Astrocyte (in vitro differentiated cells and primary cell): ENCODE measurements around the gene APBA2. TPM values are rescaled to one million over a fixed set of nuclear protein-coding genes. Genes with fewer than 3 reads are reported as not detected.

Source experiments
- DNase-seq: peaks from one replicate; pipeline ENCODE4 v3.0.0-alpha.2; 2010; ENCODE audit warnings: low read depth
- FAIRE-seq: peaks from 2 replicates; lab custom pipeline; 2011; peaks lifted over from hg19 to GRCh38; lab: Jason Lieb, UNC
- H2AFZ ChIP-seq: 2 replicates; pipeline ENCODE4 v1.6.0; 2012; ENCODE audit warnings: low read depth, low read length, inconsistent platforms
- H3K27ac ChIP-seq: 2 replicates; pipeline ENCODE4 v1.5.1; 2011; ENCODE audit warnings: low read depth, low read length, inconsistent platforms
- H3K27me3 ChIP-seq: 2 replicates; pipeline ENCODE4 v1.6.0; 2011; ENCODE audit warnings: low read length, inconsistent platforms; ENCODE audit not compliant: insufficient read depth
- H3K36me3 ChIP-seq: 2 replicates; pipeline ENCODE4 v1.5.1; 2011; ENCODE audit warnings: low read length, inconsistent platforms; ENCODE audit not compliant: insufficient read depth
- H3K4me1 ChIP-seq: 2 replicates; pipeline ENCODE4 v1.5.1; 2011; ENCODE audit warnings: low read length, inconsistent platforms; ENCODE audit not compliant: insufficient read depth
- H3K4me2 ChIP-seq: 2 replicates; pipeline ENCODE4 v1.6.0; 2012; ENCODE audit warnings: low read length, inconsistent platforms
- H3K4me3 ChIP-seq: 2 replicates; pipeline ENCODE4 v1.5.1; 2011; ENCODE audit warnings: low read depth, mild to moderate bottlenecking, low read length, inconsistent platforms; ENCODE audit not compliant: insufficient read depth
- H3K79me2 ChIP-seq: 2 replicates; pipeline ENCODE4 v1.6.0; 2012; ENCODE audit warnings: mild to moderate bottlenecking, low read length, inconsistent platforms; ENCODE audit not compliant: insufficient read depth
- H3K9ac ChIP-seq: 2 replicates; pipeline ENCODE4 v1.6.0; 2012; ENCODE audit warnings: mild to moderate bottlenecking, low read length, inconsistent platforms
- H3K9me3 ChIP-seq: 2 replicates; pipeline ENCODE4 v1.5.1; 2012; ENCODE audit warnings: low read depth, mild to moderate bottlenecking, low read length, inconsistent platforms; ENCODE audit not compliant: insufficient read depth
- H4K20me1 ChIP-seq: 2 replicates; pipeline ENCODE4 v1.6.0; 2012; ENCODE audit warnings: low read length, inconsistent platforms; ENCODE audit not compliant: insufficient read depth
- H3K27ac Mint-ChIP-seq: one replicate; pipeline ENCODE4 v1.8.0; 2021; ENCODE audit warnings: mild to moderate bottlenecking, mixed read lengths; ENCODE audit not compliant: unreplicated experiment
- H3K27me3 Mint-ChIP-seq: one replicate; pipeline ENCODE4 v1.8.0; 2021; ENCODE audit warnings: low read depth, mixed read lengths; ENCODE audit not compliant: unreplicated experiment
- H3K36me3 Mint-ChIP-seq: one replicate; pipeline ENCODE4 v1.8.0; 2021; ENCODE audit warnings: low read depth, mixed read lengths; ENCODE audit not compliant: unreplicated experiment
- H3K4me1 Mint-ChIP-seq: one replicate; pipeline ENCODE4 v1.8.0; 2021; ENCODE audit warnings: low read depth, mixed read lengths; ENCODE audit not compliant: unreplicated experiment
- H3K4me3 Mint-ChIP-seq: one replicate; pipeline ENCODE4 v1.8.0; 2021; ENCODE audit warnings: mild to moderate bottlenecking, moderate library complexity, mixed read lengths; ENCODE audit not compliant: unreplicated experiment
- H3K9me3 Mint-ChIP-seq: one replicate; pipeline ENCODE4 v1.8.0; 2021; ENCODE audit warnings: mild to moderate bottlenecking, mixed read lengths; ENCODE audit not compliant: unreplicated experiment
- EZH2 ChIP-seq: IDR thresholded peaks from 2 replicates; pipeline ENCODE4 v1.6.1; 2012; ENCODE audit warnings: mild to moderate bottlenecking, low read length, inconsistent platforms; ENCODE audit not compliant: insufficient read depth
- total RNA-seq: library from RNA; stranded (reverse); gene quantifications from 2 replicates; pipeline ENCODE4 v1.2.1, GENCODE V29; 2021
- TF ChIP-seq, protein P1 (sequence below): IDR thresholded peaks from 2 replicates; pipeline ENCODE4 v1.5.1; 2011; ENCODE audit warnings: low read depth, mild to moderate bottlenecking, inconsistent platforms, low read length, moderate library complexity; ENCODE audit not compliant: insufficient read depth

APBA2 gene
- total RNA-seq, 1 donor from 2014 or later, result 15.2 TPM

GRCh38 chr15:28952666-28953491 lies 67.1 kb downstream of the APBA2 start:
- no peak overlapping the region for H3K27ac Mint-ChIP-seq
- H3K4me1 Mint-ChIP-seq, result peaks cover 21% of the 10 kb centered on the region
- Histone ChIP-seq H3K27ac (no peak overlapping the region), H4K20me1 (no peaks in the 10 kb centered on the region), H3K79me2 (no peaks in the 10 kb centered on the region), H3K9me3 (no peaks in the 10 kb centered on the region), H3K4me2 (no peak overlapping the region), H3K4me3 (no peak overlapping the region), H3K4me1 (peaks cover 26% of the 10 kb centered on the region), H3K36me3 (no peaks in the 10 kb centered on the region), H3K27me3 (no peaks in the 10 kb centered on the region), H2AFZ (no peak overlapping the region), H3K9ac (no peak overlapping the region)
- H3K9me3 Mint-ChIP-seq, result peaks cover 1% of the 10 kb centered on the region
- peaks cover 3% of the 10 kb centered on the region for H3K36me3 Mint-ChIP-seq
- no peaks in the 10 kb centered on the region for H3K27me3 Mint-ChIP-seq
- no peak overlapping the region for H3K4me3 Mint-ChIP-seq
- TF ChIP-seq, protein P1, sequence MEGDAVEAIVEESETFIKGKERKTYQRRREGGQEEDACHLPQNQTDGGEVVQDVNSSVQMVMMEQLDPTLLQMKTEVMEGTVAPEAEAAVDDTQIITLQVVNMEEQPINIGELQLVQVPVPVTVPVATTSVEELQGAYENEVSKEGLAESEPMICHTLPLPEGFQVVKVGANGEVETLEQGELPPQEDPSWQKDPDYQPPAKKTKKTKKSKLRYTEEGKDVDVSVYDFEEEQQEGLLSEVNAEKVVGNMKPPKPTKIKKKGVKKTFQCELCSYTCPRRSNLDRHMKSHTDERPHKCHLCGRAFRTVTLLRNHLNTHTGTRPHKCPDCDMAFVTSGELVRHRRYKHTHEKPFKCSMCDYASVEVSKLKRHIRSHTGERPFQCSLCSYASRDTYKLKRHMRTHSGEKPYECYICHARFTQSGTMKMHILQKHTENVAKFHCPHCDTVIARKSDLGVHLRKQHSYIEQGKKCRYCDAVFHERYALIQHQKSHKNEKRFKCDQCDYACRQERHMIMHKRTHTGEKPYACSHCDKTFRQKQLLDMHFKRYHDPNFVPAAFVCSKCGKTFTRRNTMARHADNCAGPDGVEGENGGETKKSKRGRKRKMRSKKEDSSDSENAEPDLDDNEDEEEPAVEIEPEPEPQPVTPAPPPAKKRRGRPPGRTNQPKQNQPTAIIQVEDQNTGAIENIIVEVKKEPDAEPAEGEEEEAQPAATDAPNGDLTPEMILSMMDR, result no peak
- TF ChIP-seq EZH2, result no peak
- FAIRE-seq (no peak), DNase-seq (no peak)

- H2AFZ ChIP-seq, result no peak overlapping the region
- Mint-ChIP-seq H3K36me3 (peaks cover 3% of the 10 kb centered on the region), H3K4me3 (no peak overlapping the region), H3K27me3 (no peaks in the 10 kb centered on the region), H3K4me1 (peaks cover 19% of the 10 kb centered on the region), H3K27ac (no peak overlapping the region), H3K9me3 (peaks cover 1% of the 10 kb centered on the region)
- H3K27me3 ChIP-seq, result no peaks in the 10 kb centered on the region
- no peak for FAIRE-seq
- peaks cover 6% of the 10 kb centered on the region for H3K79me2 ChIP-seq
- no peaks in the 10 kb centered on the region for H4K20me1 ChIP-seq
- H3K4me1 ChIP-seq, result peaks cover 26% of the 10 kb centered on the region
- H3K9me3 ChIP-seq, result no peaks in the 10 kb centered on the region
- H3K9ac ChIP-seq, result no peak overlapping the region
- no peak overlapping the region for H3K4me3 ChIP-seq
- H3K4me2 ChIP-seq, result no peak overlapping the region
- TF ChIP-seq EZH2, result no peak
- TF ChIP-seq, protein P1, result no peak
- H3K36me3 ChIP-seq, result no peaks in the 10 kb centered on the region
- DNase-seq, result no peak
- no peak overlapping the region for H3K27ac ChIP-seq
These were observed 67.9 kb downstream of the APBA2 start for GRCh38 chr15:28953573-28954195.
